HTERT RPE-1 (cell line): ENCODE data around the gene PRODH.
"Not testable (repeated sequence)": the region's sequence is repeated elsewhere in the genome, so short reads cannot be mapped to it uniquely, and the experiment has no call there.

ENCODE experiments used
- in situ Hi-C: fragments of 300-500 bp; cut with MboI; formaldehyde crosslinking; loops from 4 replicates; pipeline ENCODE4 v1.14.3; 2020; ENCODE audit warnings: low sequenced_read_pairs

The PRODH gene

DNA sequence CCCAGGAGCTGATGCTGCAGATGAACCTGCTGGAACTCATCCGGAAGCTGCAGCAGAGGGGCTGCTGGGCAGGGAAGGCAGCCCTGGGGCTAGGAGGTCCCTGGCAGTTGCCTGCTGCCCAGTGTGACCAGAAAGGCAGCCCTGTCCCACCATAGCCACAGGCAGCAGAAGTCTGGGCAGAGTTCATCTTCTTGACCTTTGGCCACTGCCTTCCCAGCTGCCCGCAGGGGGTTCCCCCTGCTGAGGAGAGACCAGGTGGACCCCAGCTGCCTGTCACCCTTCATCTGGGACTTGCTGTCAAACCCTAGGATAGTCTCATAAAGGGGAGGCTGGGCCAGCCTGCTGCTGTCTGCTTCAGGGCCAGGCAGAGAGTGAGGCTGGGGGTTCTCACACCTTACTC, 24.6 kb downstream of the PRODH start:
- in situ Hi-C loops: not testable (repeated sequence)

DNA sequence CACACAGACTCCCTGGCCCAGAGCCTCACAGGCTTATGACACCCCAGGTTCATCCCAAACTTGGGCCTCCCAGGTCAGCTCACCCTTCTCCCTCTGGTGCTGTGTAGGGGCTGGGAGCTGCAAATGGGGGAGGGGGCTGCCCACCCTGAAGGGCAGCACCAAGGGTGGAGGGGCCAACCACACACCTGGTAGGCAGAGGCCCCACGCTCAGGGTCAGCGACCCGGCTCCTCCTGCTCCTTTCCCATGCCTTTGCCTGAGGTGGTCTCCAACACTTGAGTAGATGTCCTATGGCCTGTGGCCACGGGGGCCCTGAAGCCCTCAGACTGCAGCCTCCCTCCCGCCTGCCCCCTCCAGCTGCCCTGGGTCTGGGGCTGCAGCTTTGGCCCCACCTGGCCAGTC, 26.5 kb downstream of the PRODH start:
- in situ Hi-C loops: no loop called here

- in situ Hi-C loops: no loop called here
Measured at GRCh38 chr22:18906896-18907295, 29.2 kb downstream of the PRODH start.

- in situ Hi-C loops: not testable (repeated sequence)
Measured at GRCh38 chr22:18906410-18906745, 29.7 kb downstream of the PRODH start.

DNA sequence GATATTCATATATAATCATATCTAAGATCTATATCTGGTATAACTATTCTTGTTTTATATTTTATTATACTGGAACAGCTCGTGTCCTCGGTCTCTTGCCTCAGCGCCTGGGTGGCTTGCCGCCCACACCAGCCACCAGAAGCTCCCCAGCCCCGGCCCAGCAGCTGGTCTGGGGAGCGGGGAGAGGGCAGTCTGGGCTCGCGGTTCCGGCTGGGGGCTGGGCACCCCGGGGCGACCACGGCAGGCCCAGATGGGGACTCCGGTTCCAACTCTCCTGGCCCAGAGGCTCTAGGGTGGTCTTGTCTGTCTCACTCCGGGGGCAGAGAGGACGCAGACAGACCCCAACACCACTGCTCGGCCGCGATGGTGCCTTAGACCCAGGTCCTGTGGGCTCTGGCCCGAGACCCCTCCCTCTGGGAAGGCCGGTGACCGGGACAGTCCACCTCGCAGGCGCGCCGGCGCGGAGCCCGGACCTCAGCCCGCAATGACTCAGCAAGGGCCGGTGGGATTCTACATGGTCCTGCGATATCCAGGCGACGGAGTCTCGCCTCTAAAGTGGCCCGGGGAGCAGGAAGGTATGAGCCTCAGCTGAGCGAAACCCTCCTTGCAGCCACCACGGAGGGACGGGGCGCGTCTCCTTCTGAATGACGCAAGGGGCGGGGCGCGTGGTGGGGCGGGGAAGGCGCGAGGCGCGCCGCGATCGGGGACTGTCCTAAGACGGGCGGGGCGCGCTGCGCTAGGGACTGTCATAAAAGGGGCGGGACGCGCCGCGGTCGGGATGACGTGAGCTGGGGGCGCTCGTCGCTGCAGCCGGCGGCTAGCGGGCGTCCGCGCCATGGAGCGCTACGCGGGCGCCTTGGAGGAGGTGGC, 30.3 kb downstream of the PRODH start, which contains the start of gene DGCR6:
DGCR6 (plus strand) TSS at position 781 of the 870 bp plus-strand sequence; CDS start at position 836, 55 bp downstream.
- in situ Hi-C loops: no loop called here

GRCh38 chr22:18896037-18896657, 39.9 kb downstream of the PRODH start:
- in situ Hi-C loops: not testable (repeated sequence)

GRCh38 chr22:18893775-18894174, 42.3 kb downstream of the PRODH start:
- in situ Hi-C loops: not testable (repeated sequence)

GRCh38 chr22:18890510-18891192, 45.4 kb downstream of the PRODH start:
- in situ Hi-C loops: not testable (repeated sequence)

GRCh38 chr22:18888115-18888514, 48.0 kb downstream of the PRODH start:
- in situ Hi-C loops: no loop called here

DNA sequence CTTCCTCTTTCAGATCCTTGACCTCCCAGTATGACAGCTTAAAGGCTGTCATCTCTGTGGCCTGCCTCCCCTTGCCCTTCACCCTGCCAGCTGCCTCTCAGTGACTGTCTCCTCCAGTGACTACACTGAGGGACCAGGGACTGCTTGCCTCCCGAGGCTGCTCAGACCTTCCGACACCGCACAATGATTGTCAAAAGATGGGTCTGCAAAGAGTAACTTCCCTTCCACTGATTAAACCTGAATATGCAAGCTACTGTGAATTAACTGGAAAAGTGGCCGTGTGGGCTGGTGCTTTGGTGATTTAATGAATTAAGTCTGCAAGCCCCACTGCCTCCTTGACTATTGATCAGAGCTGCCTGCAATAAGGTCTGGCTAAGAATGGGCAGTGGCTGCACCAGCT, 51.6 kb downstream of the PRODH start:
- in situ Hi-C loops: not testable (repeated sequence)

DNA sequence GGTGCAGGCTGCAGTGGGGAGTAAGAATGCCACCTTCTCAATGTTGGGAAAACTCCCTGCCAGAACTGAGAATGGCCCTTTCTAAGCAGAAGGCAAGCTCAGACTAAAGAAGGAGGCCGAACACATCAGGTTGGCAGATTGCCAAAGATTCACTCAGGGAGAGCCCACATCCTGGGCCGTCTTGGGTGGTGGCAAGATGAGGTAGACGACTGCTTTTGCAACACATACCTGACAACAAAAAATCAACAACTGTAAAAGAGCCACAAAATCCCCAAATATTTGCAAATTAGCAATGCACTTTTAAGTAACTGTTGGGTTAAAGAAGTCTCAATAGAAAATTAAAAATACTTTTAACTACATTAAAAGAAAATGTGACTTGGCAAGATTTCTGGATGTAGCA, 54.8 kb downstream of the PRODH start:
- in situ Hi-C loops: not testable (repeated sequence)
